Spleen (tissue), 11 donors: ENCODE data around the gene CLPSL1. TPM values are rescaled to one million over a fixed set of nuclear protein-coding genes. Genes with fewer than 3 reads are reported as not detected.

Experiments used
- DNase-seq: peaks from one replicate; pipeline ENCODE4 v3.0.0-alpha.2; 2020
- H3K27ac ChIP-seq, 8 donors: fragments of 200-600 bp; sonication (generic) in 7 of 8; 1 replicate in 4 of 8; 2 replicates in 4 of 8; pipeline versions ENCODE4 v1.5.0 to v1.8.0; 2016 to 2021; ENCODE audit warnings: inconsistent platforms in 4 of 8, mild to moderate bottlenecking in 4 of 8, moderate library complexity in 1 of 8
- H3K27me3 ChIP-seq, 7 donors: fragments of 200-600 bp; sonication (generic) in 6 of 7; replicated peaks in 1 of 7; 1 replicate in 4 of 7; 2 replicates in 3 of 7; pipeline versions ENCODE4 v1.5.0 to v1.8.0; 2016 to 2021; ENCODE audit warnings: inconsistent platforms in 3 of 7, mild to moderate bottlenecking in 1 of 7
- H3K36me3 ChIP-seq, 6 donors: fragments of 200-600 bp; sonication (generic) in 5 of 6; 1 replicate in 4 of 6; 2 replicates in 2 of 6; pipeline versions ENCODE4 v1.5.0 to v1.8.0; 2016 to 2021; ENCODE audit warnings: inconsistent platforms in 2 of 6
- H3K4me1 ChIP-seq, 6 donors: fragments of 200-600 bp; sonication (generic) in 5 of 6; 1 replicate in 3 of 6; 2 replicates in 3 of 6; pipeline versions ENCODE4 v1.5.0 to v1.8.0; 2016 to 2021; ENCODE audit warnings: inconsistent platforms in 3 of 6
- H3K4me3 ChIP-seq, 8 donors: fragments of 200-600 bp; sonication (generic) in 7 of 8; 1 replicate in 4 of 8; 2 replicates in 4 of 8; pipeline versions ENCODE4 v1.5.0 to v1.8.0; 2016 to 2021; ENCODE audit warnings: inconsistent platforms in 4 of 8, mild to moderate bottlenecking in 4 of 8, moderate library complexity in 2 of 8
- H3K9me3 ChIP-seq, 8 donors: fragments of 200-600 bp; sonication (generic) in 7 of 8; 1 replicate in 4 of 8; 2 replicates in 4 of 8; pipeline versions ENCODE4 v1.5.0 to v1.8.0; 2016 to 2021; ENCODE audit warnings: inconsistent platforms in 4 of 8
- POLR2A ChIP-seq, 3 donors: fragments of 450-650 bp; IDR thresholded peaks; one replicate each; pipeline ENCODE4 v1.5.1; 2017; ENCODE audit warnings: antibody characterized with exemption in 3 of 3, mild to moderate bottlenecking in 1 of 3
- POLR2AphosphoS5 ChIP-seq, 3 donors: sonication (generic); formaldehyde crosslinking; IDR thresholded peaks; one replicate each; pipeline ENCODE4 v1.5.1; 2017; ENCODE audit warnings: antibody characterized with exemption in 3 of 3
- WGBS, 5 donors: extraction: QIAGEN DNeasy Blood & Tissue Kit in 3 of 5; methylation state at CpG; one replicate each; pipeline versions ENCODE4 v1.1.5 to v1.1.7; 2013 to 2018; 5-methylcytosine and 5-hydroxymethylcytosine counted together
- intact Hi-C: fragments of 100-400 bp; cut with DNase I; formaldehyde crosslinking; loops from one replicate; pipeline ENCODE4 v1.15.0; 2023; ENCODE audit warnings: low total_unique reads
- polyA plus RNA-seq, 3 donors: library from polyadenylated mRNA; stranded (reverse); fragments of 200-250 nt; gene quantifications; one replicate each; pipeline ENCODE4 v1.2.1, GENCODE V29; 2013
- total RNA-seq, 7 donors: library from RNA; depleted of rRNA in 3 of 7; stranded (reverse); fragments of >200 nt in 3 of 7; fragmentation: NEBNext Ultra II Directional in 4 of 7; extraction: Animal tissue kit (Norgen Biotek cat#: 25700) in 4 of 7; gene quantifications; one replicate each; pipeline versions ENCODE4 v1.1.0 to v1.2.1, GENCODE V29; 2016 to 2021
- TF ChIP-seq, protein P1 (sequence below), 11 experiments: fragments of 200-600 bp in 7 of 11; fragments of 450-650 bp in 4 of 11; sonication (generic) in 4 of 11; IDR thresholded peaks in 8 of 11; conservative IDR thresholded peaks in 3 of 11; 1 replicate in 7 of 11; 2 replicates in 4 of 11; pipeline versions ENCODE4 v1.4.0 to v1.8.0; 2016 to 2021; ENCODE audit warnings: antibody characterized with exemption in 11 of 11, inconsistent platforms in 4 of 11, mild to moderate bottlenecking in 1 of 11
- donor health status: healthy with polysubstance abuse.
- donor health status: DM: no; HTN: no; CAD: no; lungs with moderate emphysema.
- donor health status: DM: no; HTN: no; CAD: no.
- donor health status: Bipolar disorder and iron deficiency.
- donor health status: healthy.
- donor health status: DM: no; HTN: no; CAD: no.
- donor health status: DM: yes; HTN: yes; CAD: no.

The CLPSL1 gene
- total and polyA plus RNA-seq, 10 donors = not detected

DNA sequence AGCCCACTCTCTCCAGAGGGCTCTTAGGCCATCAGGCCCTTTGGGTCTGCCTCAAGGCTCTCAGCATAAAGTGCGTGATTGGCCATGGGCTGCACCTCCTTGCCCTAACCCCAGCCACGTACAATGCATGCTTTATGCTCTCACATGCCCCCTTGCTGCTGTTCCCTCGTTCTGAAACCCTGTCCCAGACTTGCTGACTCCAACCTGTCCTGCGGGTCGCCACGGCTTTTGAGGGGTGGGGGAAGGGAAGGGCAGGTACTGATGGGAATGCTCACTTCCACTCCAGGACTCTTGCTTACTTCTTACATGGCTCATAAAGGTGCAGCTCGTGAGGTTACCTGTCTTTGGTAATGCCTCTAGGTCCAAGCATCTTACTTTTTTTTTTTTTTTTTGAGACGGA lies 38.0 kb upstream of the CLPSL1 start:
- intact Hi-C loops = no loop called here
- peaks cover 0 to 7% (median 4%) of the 10 kb centered on the region in 8 donors for H3K9me3 ChIP-seq
- no peaks in the 10 kb centered on the region for H3K36me3 ChIP-seq
- 76 to 81% (median 77%) methylated on average over 8 of the region's 8 CpGs for WGBS, 5 donors
- no peak for DNase-seq
- peaks cover 0 to 15% (median 9%) of the 10 kb centered on the region in 6 donors for H3K4me1 ChIP-seq
- H3K27ac ChIP-seq = no peak overlapping the region
- no peak for TF ChIP-seq POLR2AphosphoS5 (IDR thresholded peaks at IDR 0.05)
- TF ChIP-seq, protein P1, sequence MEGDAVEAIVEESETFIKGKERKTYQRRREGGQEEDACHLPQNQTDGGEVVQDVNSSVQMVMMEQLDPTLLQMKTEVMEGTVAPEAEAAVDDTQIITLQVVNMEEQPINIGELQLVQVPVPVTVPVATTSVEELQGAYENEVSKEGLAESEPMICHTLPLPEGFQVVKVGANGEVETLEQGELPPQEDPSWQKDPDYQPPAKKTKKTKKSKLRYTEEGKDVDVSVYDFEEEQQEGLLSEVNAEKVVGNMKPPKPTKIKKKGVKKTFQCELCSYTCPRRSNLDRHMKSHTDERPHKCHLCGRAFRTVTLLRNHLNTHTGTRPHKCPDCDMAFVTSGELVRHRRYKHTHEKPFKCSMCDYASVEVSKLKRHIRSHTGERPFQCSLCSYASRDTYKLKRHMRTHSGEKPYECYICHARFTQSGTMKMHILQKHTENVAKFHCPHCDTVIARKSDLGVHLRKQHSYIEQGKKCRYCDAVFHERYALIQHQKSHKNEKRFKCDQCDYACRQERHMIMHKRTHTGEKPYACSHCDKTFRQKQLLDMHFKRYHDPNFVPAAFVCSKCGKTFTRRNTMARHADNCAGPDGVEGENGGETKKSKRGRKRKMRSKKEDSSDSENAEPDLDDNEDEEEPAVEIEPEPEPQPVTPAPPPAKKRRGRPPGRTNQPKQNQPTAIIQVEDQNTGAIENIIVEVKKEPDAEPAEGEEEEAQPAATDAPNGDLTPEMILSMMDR (IDR thresholded peaks at IDR 0.05 in 8 of 11, conservative IDR thresholded peaks at IDR 0.05 in 3 of 11) = no peak
- H3K4me3 ChIP-seq = no peak overlapping the region
- H3K27me3 ChIP-seq = no peaks in the 10 kb centered on the region

DNA sequence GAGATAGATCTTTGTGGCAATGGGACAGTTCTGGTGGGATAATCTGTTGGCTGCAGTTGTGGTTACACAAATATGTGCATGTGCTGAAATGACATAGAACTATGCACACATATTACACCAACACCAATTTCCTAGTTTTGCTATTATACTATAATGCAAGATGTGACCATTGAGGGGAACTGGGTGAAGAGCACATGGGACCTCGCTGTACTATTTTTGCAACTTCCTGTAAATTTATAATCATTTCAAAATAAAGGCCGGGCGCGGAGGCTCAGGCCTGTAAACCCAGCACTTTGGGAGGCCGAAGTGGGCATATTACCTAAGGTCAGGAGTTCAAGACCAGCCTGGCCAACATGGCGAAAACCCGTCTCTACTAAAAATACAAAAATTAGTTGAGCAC lies 35.3 kb upstream of the CLPSL1 start:
- DNase-seq = no peak
- 57 to 84% (median 65%) methylated on average over 7 of the region's 7 CpGs for WGBS, 5 donors
- H3K36me3 ChIP-seq = no peaks in the 10 kb centered on the region
- TF ChIP-seq POLR2AphosphoS5 (IDR thresholded peaks at IDR 0.05) (no peak), POLR2A (IDR thresholded peaks at IDR 0.05) (no peak)
- TF ChIP-seq, protein P1 (IDR thresholded peaks at IDR 0.05 in 8 of 11, conservative IDR thresholded peaks at IDR 0.05 in 3 of 11) = no peak
- no peaks in the 10 kb centered on the region for H3K27me3 ChIP-seq
- no peak overlapping the region for H3K4me3 ChIP-seq
- peaks cover 0 to 3% (median under 1%) of the 10 kb centered on the region in 6 donors for H3K4me1 ChIP-seq
- H3K27ac ChIP-seq = peak overlapping the region in 2 of 8 donors; percentile 31 to 45
- H3K9me3 ChIP-seq = peaks cover 0 to 15% (median 12%) of the 10 kb centered on the region in 8 donors
- intact Hi-C loops = no loop called here

DNA sequence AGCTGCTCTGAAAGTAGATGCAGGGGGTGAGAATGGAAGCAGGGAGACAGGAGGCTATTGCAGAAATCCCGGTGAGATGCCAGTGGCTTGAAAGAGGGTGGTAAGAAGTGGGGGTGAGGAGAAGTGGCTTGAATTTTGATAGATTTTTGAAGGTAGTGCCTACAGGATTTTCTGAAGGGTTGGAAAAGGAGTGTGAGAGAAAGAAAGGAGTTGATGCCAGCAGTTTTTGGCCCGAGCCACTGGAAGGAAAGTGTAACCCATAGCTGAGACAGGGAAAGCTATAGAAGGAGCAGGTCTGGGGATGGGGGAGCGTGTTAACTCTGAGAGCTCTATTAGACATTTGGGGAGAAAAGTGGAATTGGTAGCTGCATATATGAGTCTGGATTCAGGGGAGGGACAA lies 34.3 kb upstream of the CLPSL1 start:
- Histone ChIP-seq H3K27me3 (no peaks in the 10 kb centered on the region), H3K4me3 (no peak overlapping the region), H3K9me3 (peaks cover 0 to 15% (median 12%) of the 10 kb centered on the region in 8 donors), H3K4me1 (no peaks in the 10 kb centered on the region), H3K36me3 (no peaks in the 10 kb centered on the region), H3K27ac (no peak overlapping the region)
- DNase-seq = no peak
- intact Hi-C loops = no loop called here
- 87 to 94% (median 91%) methylated on average over 3 of the region's 3 CpGs for WGBS, 5 donors
- no peak for TF ChIP-seq POLR2A (IDR thresholded peaks at IDR 0.05)
- no peak for TF ChIP-seq POLR2AphosphoS5 (IDR thresholded peaks at IDR 0.05)
- TF ChIP-seq, protein P1 (IDR thresholded peaks at IDR 0.05 in 8 of 11, conservative IDR thresholded peaks at IDR 0.05 in 3 of 11) = no peak

DNA sequence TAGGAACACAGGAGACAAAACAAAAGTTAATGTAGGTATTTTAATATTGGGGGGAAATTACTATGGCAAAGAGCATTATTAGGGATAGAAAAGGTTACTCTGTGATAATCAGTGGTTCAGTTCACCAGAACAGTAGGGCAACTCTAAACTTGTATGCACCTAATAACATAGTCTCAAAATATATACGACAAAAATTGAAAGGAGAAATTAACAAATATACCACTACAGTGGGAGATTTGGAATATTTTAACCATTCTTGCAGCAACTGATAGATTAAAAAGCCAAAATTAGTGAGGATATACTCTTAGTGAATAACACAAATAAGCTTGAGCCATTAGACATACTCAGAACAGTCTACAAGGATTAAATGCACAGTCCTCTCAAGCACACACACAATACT lies 32.9 kb upstream of the CLPSL1 start:
- no peak for DNase-seq
- WGBS, 5 donors = 92 to 100% (median 95%) methylated on average over 1 of the region's 1 CpG
- Histone ChIP-seq H3K36me3 (no peaks in the 10 kb centered on the region), H3K4me1 (no peaks in the 10 kb centered on the region), H3K27ac (no peak overlapping the region), H3K9me3 (peaks cover 0 to 15% (median 12%) of the 10 kb centered on the region in 8 donors), H3K27me3 (no peaks in the 10 kb centered on the region), H3K4me3 (no peak overlapping the region)
- intact Hi-C loops = no loop called here
- TF ChIP-seq POLR2A (IDR thresholded peaks at IDR 0.05) = no peak
- TF ChIP-seq, protein P1 (IDR thresholded peaks at IDR 0.05 in 8 of 11, conservative IDR thresholded peaks at IDR 0.05 in 3 of 11) = no peak
